Common myeloid progenitor, CD34-positive (primary cell): Measurements from ENCODE around the gene TNFAIP1.

Experiments
- CTCF ChIA-PET: fragments of 350-600 bp; sonication (Branson Sonifier 250); formaldehyde crosslinking; loops from one replicate; lab custom pipeline; 2021; ENCODE audit warnings: antibody characterized with exemption; lab: Charles Lee
- POLR2A ChIA-PET: fragments of 350-600 bp; sonication (Branson Sonifier 250); formaldehyde crosslinking; loops from one replicate; lab custom pipeline; 2021; ENCODE audit warnings: antibody characterized with exemption; lab: Charles Lee
- DNase-seq, 3 donors: peaks; one replicate each; pipeline versions ENCODE4 v3.0.0 to v3.0.0-alpha.2; 2013
- H3K27ac ChIP-seq, 2 experiments: 1 replicate in 1 of 2; 2 replicates in 1 of 2; pipeline ENCODE4 v1.7.0; 2013; ENCODE audit warnings: inconsistent platforms in 2 of 2, low read length in 2 of 2, mild to moderate bottlenecking in 2 of 2, low read depth in 1 of 2, moderate library complexity in 1 of 2; ENCODE audit not compliant: severe bottlenecking in 2 of 2, insufficient read depth in 1 of 2, poor library complexity in 1 of 2
- H3K27me3 ChIP-seq, 5 experiments: replicated peaks in 2 of 5; 1 replicate in 3 of 5; 2 replicates in 2 of 5; pipeline versions ENCODE4 v1.6.1 to v1.7.0; 2013; ENCODE audit warnings: low read length in 4 of 5, mild to moderate bottlenecking in 2 of 5, moderate library complexity in 2 of 5, inconsistent platforms in 1 of 5; ENCODE audit not compliant: insufficient read depth in 5 of 5, control insufficient read depth in 4 of 5
- H3K36me3 ChIP-seq, 4 experiments: 1 replicate in 2 of 4; 2 replicates in 2 of 4; pipeline versions ENCODE4 v1.6.1 to v1.7.0; 2013; ENCODE audit warnings: low read length in 3 of 4, control low read depth in 1 of 4, mild to moderate bottlenecking in 1 of 4; ENCODE audit not compliant: control insufficient read depth in 4 of 4, insufficient read depth in 4 of 4
- H3K4me1 ChIP-seq, 4 experiments: 1 replicate in 3 of 4; 2 replicates in 1 of 4; pipeline versions ENCODE4 v1.6.1 to v1.7.1; 2013; ENCODE audit warnings: low read length in 3 of 4, mild to moderate bottlenecking in 3 of 4, control low read depth in 1 of 4, inconsistent platforms in 1 of 4, moderate library complexity in 1 of 4; ENCODE audit not compliant: control insufficient read depth in 4 of 4, insufficient read depth in 4 of 4; ENCODE audit errors: control extremely low read depth in 1 of 4
- H3K4me3 ChIP-seq, 7 experiments: 1 replicate in 4 of 7; 2 replicates in 3 of 7; pipeline versions ENCODE4 v1.5.1 to v1.7.0; 2013; ENCODE audit warnings: mild to moderate bottlenecking in 7 of 7, low read length in 6 of 7, moderate library complexity in 6 of 7, inconsistent platforms in 2 of 7, low read depth in 2 of 7, control low read depth in 1 of 7; ENCODE audit not compliant: insufficient read depth in 4 of 7, control insufficient read depth in 1 of 7; ENCODE audit errors: extremely low read depth in 1 of 7
- H3K9me3 ChIP-seq, 5 experiments: 1 replicate in 4 of 5; 2 replicates in 1 of 5; pipeline versions ENCODE4 v1.6.1 to v1.7.1; 2013; ENCODE audit warnings: low read length in 4 of 5, mild to moderate bottlenecking in 2 of 5, inconsistent platforms in 1 of 5, low read depth in 1 of 5, moderate library complexity in 1 of 5; ENCODE audit not compliant: control insufficient read depth in 4 of 5, insufficient read depth in 2 of 5; ENCODE audit errors: control extremely low read depth in 1 of 5
- WGBS: methylation state at CpG from one replicate; pipeline ENCODE4 v1.1.5; 2013; ENCODE audit not compliant: insufficient coverage; 5-methylcytosine and 5-hydroxymethylcytosine counted together

The TNFAIP1 gene

DNA sequence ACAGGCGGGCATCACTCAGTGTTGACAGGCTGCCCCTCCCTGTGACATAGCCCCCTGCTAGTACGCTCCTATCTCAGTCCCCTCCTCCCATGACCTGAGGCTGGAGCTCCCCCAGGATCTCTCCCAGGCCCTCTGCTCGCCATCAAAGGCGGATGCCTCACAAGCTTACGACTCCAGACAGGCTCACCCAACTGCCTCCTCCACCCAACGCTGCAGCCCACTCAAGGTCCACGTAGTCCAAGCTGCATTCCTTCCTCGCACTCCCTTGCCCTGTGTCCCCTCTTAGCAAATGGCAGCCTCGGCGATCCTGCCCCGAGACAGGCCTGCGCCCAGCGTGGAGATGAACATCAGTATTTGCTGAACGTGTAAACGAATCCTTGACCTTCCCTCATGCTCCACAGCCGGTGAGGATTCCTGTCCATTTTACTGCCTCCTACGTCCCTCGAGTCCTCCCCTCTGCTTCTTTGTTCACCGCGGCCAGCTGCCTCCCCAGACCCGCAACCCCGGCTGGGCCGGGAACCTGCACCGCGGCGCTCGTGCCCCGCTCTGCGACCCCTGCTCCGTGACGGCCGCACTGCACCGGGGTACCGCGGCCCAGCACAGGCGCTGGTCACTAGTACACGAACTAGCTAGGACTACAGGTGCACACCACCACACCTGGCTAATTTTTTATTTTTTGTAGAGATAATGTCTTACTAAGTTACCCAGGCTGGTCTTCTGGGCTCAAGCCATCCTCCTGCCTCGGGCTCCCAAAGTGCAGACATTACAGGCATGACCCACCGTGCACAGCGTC is 17.4 kb upstream of the TNFAIP1 start:
- POLR2A ChIA-PET, result interaction anchor here (1.2 kb wide), 1 partner anchor 17 kb away, joined by 3 read pairs; the partner anchor contains the start of genes IFT20 and TNFAIP1
- peaks cover 0 to 4% (median 0%) of the 10 kb centered on the region in 4 experiments for H3K36me3 ChIP-seq
- peak overlapping the region in 6 of 7 experiments; percentile 19 to 83 (median 77) for H3K4me3 ChIP-seq
- H3K27ac ChIP-seq, result peak overlapping the region in 1 of 2 experiments; percentile 28
- peak in 2 of 3 donors; percentile 10 to 14 for DNase-seq
- 20% methylated on average over 38 of the region's 40 CpGs for WGBS
- H3K27me3 ChIP-seq, result peaks cover 0 to 11% (median 3%) of the 10 kb centered on the region in 5 experiments
- H3K9me3 ChIP-seq, result no peaks in the 10 kb centered on the region
- peaks cover 0 to 50% (median 22%) of the 10 kb centered on the region in 4 experiments for H3K4me1 ChIP-seq
- CTCF ChIA-PET, result interaction anchor here (1.2 to 1.4 kb wide), 2 partner anchors 13 to 67 kb away, joined by 3 to 4 read pairs; no protein-coding TSS in a partner anchor

DNA sequence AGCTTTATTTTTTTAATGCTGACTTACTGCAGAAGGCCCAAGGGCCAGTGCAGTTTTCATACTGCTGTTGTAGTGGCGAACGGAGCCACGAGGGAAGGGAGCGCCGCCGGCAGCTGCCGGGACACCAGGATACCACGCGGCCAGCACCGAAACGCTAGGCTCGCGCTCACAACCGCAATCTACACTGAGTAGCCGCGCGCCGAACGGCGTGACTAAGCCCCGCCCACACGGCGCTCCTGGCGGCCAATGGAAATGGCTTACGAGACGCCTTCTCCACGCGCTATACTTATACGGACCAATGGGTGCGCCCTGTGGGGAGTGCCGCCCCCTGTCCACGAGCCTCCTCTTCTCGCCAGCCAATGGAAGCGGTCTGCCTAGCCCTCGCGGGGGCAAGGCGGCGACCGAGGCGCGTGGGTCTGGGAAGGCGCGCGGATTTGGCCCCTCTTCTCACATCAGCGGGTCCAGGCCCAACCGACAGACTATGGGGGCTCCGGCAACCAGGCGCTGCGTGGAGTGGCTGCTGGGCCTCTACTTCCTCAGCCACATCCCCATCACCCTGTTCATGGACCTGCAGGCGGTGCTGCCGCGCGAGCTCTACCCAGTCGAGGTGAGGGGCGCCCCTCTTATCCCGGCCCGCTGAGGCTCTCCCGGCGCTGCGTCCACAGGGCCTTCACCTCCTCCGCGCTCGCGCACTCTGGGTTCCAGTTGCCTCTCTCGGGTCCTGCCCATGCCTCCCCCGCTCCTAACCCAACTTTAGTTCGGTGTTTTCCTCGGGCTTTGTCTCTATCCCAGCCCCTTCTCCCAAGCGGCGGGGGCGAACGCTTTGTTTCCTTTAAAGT is 16.6 kb upstream of the TNFAIP1 start, which contains the start of gene TMEM97:
TMEM97 (plus strand) TSS at position 442 of the 839 bp plus-strand sequence; CDS start at position 482, 40 bp downstream.
- Histone ChIP-seq H3K27me3 (peaks cover 0 to 11% (median 0%) of the 10 kb centered on the region in 5 experiments), H3K9me3 (no peaks in the 10 kb centered on the region), H3K36me3 (peaks cover 0 to 4% (median 0%) of the 10 kb centered on the region in 4 experiments), H3K27ac (peak within 1 kb of the TSS in 1 of 2 experiments; percentile 56), H3K4me1 (peaks cover 2 to 56% (median 23%) of the 10 kb centered on the region in 4 experiments), H3K4me3 (peak within 1 kb of the TSS; percentile 19 to 83 (median 75))
- ChIA-PET CTCF (interaction anchor here (1.2 kb wide), 1 partner anchor 68 kb away, joined by 4 read pairs; no protein-coding TSS in a partner anchor), POLR2A (interaction anchor here (0.5 to 1.2 kb wide), 2 partner anchors 17 to 425 kb away, joined by 3 read pairs; partner anchors contain the start of genes IFT20 and TNFAIP1)
- WGBS, result under 1% methylated on average over 55 of the region's 72 CpGs
- peak; percentile 94 to 98 (median 97) for DNase-seq

- ChIA-PET CTCF (interaction anchor here (1.1 kb wide), 1 partner anchor 28 kb away, joined by 3 read pairs; no protein-coding TSS in a partner anchor), POLR2A (interaction anchor here (0.5 to 0.7 kb wide), 2 partner anchors 28 to 426 kb away, joined by 3 read pairs; no protein-coding TSS in a partner anchor)
- H3K4me1 ChIP-seq, result peaks cover 7 to 62% (median 25%) of the 10 kb centered on the region in 4 experiments
- H3K4me3 ChIP-seq, result peak overlapping the region; percentile 4 to 83 (median 75)
- peak overlapping the region in 1 of 2 experiments; percentile 56 for H3K27ac ChIP-seq
- peaks cover 0 to 11% (median 0%) of the 10 kb centered on the region in 5 experiments for H3K27me3 ChIP-seq
- WGBS, result 8% methylated on average over 4 of the region's 7 CpGs
- H3K36me3 ChIP-seq, result peaks cover 0 to 4% (median 0%) of the 10 kb centered on the region in 4 experiments
- H3K9me3 ChIP-seq, result no peaks in the 10 kb centered on the region
- DNase-seq, result no peak
Measured at GRCh38 chr17:28319598-28319935, 16.0 kb upstream of the TNFAIP1 start.

DNA sequence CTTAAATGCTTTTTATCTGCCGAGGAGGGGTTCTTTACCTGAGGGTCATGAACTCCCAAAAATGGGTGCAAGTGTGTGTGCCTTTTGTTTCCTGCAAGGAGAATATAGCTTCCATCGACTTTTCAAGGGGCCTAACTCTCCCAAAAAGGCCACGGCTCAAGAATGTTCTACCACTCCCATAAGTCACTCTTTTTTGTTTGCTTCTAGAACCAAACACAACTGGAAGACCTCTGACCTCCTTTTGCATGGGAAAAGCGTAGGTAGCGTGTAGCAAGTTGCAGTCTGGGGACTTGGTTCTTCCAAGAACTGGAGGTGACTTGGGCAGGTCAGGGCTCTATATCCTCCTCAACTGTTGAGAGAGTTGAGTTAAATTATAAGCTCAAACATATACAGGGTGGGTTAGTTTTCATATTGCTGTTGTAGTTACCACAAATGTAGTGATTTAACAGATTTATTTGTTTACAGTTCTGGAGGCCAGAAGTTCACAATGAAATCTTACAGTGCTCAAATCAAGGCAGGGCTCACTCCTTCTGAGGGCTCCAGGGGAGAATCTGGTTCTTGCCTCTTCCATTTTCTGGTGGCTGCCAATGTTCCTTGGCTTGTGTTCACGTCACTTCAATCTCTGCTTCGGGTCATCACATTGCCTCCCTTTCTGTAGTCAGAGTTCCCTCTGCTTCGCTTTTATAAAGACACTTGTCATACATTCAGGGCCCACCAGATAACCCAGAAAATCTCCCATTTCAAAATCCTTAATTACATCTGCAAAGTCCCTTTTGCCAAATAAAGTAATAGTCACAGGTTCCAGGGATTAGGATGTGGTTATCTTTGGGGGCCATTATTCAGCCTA is 15.1 kb upstream of the TNFAIP1 start:
- 86% methylated on average over 4 of the region's 8 CpGs for WGBS
- DNase-seq, result no peak
- peak overlapping the region in 1 of 7 experiments; percentile 80 for H3K4me3 ChIP-seq
- H3K36me3 ChIP-seq, result peaks cover 0 to 5% (median 0%) of the 10 kb centered on the region in 4 experiments
- H3K9me3 ChIP-seq, result no peaks in the 10 kb centered on the region
- H3K4me1 ChIP-seq, result peaks cover 7 to 67% (median 27%) of the 10 kb centered on the region in 4 experiments
- no peak overlapping the region for H3K27ac ChIP-seq
- CTCF ChIA-PET, result interaction anchor here (0.5 to 1.1 kb wide), 5 partner anchors 10 to 97 kb away, joined by 3 to 4 read pairs (median 3); no protein-coding TSS in a partner anchor
- H3K27me3 ChIP-seq, result peaks cover 0 to 11% (median 0%) of the 10 kb centered on the region in 5 experiments
- POLR2A ChIA-PET, result interaction anchor here (0.7 kb wide), 1 partner anchor 29 kb away, joined by 3 read pairs; no protein-coding TSS in a partner anchor

DNA sequence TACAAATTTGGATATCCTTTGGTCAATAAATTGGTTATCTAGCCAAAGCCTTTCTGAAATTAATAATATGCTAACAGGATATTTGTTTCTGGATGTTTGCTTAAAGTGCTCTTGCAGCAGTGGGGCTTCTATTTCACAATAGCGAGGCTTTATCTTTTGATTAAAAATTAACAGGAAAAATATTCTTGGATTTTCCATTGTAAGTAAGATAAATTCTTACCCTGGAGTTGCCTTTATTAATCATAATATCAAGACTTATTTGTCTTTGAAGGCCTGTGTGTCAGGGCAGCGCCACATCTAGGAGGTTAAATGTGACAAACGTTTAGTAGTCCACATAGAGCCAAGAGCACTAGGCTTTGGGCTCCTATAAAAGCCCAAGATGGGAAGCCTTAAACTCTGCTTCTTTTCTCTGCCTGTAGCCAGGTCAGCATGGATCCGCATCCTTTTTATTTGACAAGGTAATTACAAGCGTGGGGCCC is 11.3 kb upstream of the TNFAIP1 start:
- Histone ChIP-seq H3K27me3 (no peaks in the 10 kb centered on the region), H3K36me3 (peaks cover 10 to 43% (median 20%) of the 10 kb centered on the region in 4 experiments), H3K27ac (no peak overlapping the region), H3K9me3 (no peaks in the 10 kb centered on the region), H3K4me3 (no peak overlapping the region), H3K4me1 (peaks cover 6 to 51% (median 14%) of the 10 kb centered on the region in 4 experiments)
- WGBS, result 94% methylated on average over 2 of the region's 5 CpGs
- POLR2A ChIA-PET, result no interaction called here
- DNase-seq, result no peak
- CTCF ChIA-PET, result no interaction called here

DNA sequence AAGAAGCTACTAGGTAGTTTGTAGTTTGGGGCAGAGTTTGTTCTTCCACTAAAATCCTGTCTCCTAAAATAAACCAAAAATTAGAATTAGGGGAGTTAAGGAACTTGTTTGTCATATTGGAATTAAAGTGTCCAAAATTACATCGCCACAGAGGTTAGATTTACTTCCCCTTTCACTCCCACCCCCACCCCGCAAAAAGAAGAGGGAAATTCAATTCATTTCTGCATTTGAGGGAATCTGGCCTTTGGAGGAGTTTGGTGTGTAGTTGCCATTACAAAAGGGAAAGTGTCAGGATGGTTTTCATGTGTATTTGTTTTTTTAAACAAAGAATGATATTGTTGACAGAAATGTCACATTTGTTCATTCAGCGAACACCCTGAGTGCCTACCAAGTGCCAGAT is 10.8 kb upstream of the TNFAIP1 start:
- DNase-seq, result peak in 2 of 3 donors; percentile 43
- CTCF ChIA-PET, result no interaction called here
- H3K27ac ChIP-seq, result no peak overlapping the region
- POLR2A ChIA-PET, result no interaction called here
- H3K36me3 ChIP-seq, result peaks cover 12 to 44% (median 22%) of the 10 kb centered on the region in 4 experiments
- no peaks in the 10 kb centered on the region for H3K9me3 ChIP-seq
- H3K4me1 ChIP-seq, result peaks cover 1 to 48% (median 12%) of the 10 kb centered on the region in 4 experiments
- H3K4me3 ChIP-seq, result no peak overlapping the region
- 100% methylated on average over 1 of the region's 3 CpGs for WGBS
- no peaks in the 10 kb centered on the region for H3K27me3 ChIP-seq
